GM19395 (cell line): ENCODE data around the gene ACAA2.
A peak's percentile ranks its signal among the peaks of the same experiment; 100 is the strongest.
"Not testable (repeated sequence)": the region's sequence is repeated elsewhere in the genome, so short reads cannot be mapped to it uniquely, and the experiment has no call there.

Experiments
- ATAC-seq: cut with Tn5 transposase; IDR thresholded peaks from one replicate; pipeline ENCODE4 v1.9.1; 2021; ENCODE audit warnings: mild to moderate bottlenecking, moderate library complexity; ENCODE audit not compliant: unreplicated experiment

The ACAA2 gene

GRCh38 chr18:49845629-49846360 lies 32.5 kb upstream of the ACAA2 start:
- ATAC-seq, result no peak

- no peak for ATAC-seq
These were observed 31.6 kb upstream of the ACAA2 start for GRCh38 chr18:49844903-49845302.

GRCh38 chr18:49843778-49844625 lies 30.7 kb upstream of the ACAA2 start:
- ATAC-seq, result no peak

GRCh38 chr18:49843131-49843530 lies 29.8 kb upstream of the ACAA2 start:
- no peak for ATAC-seq

- ATAC-seq, result no peak
These were observed 29.3 kb upstream of the ACAA2 start for GRCh38 chr18:49842656-49843055.

GRCh38 chr18:49841236-49842217 lies 28.2 kb upstream of the ACAA2 start:
- ATAC-seq, result no peak

- ATAC-seq, result no peak
These were observed 25.7 kb upstream of the ACAA2 start for GRCh38 chr18:49839012-49839411.

GRCh38 chr18:49838381-49838780 lies 25.0 kb upstream of the ACAA2 start:
- ATAC-seq, result no peak

DNA sequence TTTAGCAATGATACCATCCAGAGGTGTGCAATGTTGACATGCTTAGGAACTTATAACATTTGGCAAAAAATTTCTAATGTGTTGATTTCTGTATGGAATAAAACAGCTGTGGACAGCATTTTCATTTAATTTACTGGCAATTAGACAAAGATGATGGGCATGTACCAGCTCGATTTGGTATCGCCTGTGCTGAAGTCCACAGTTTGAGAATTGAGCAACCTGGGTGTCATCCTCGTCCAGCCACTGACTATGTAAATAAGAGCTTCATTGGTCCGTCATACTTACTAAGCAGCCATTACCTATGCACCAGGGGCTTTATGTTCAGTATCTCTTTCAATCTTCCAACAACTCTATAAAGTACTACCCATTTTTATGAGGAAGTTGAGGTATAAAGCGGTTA lies 24.6 kb upstream of the ACAA2 start:
- no peak for ATAC-seq

DNA sequence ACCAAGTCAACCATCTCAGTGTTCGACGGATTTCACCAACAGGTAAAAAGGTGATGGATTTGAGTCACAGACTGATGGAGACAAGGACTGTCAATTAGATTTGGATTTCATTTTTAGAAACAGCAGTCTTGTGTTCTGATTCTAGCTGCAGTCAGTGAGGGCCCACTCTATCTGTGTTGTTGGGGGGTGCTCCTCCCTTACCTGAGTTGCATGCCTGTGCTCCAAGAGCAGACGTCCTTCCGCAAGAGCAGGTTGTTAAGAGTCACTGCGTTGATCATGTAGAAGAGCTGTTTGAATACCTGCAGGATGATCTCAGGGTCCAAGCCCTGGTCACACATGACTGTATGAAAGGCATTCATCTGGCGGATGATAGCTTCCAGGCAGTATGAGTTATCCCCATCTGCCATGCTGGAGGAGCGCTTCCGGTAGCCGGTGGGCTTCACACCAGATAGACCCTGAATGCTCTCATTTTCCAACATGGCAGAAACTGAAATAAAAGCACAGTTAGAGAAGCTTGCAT lies 24.0 kb upstream of the ACAA2 start:
- not testable (repeated sequence) for ATAC-seq

DNA sequence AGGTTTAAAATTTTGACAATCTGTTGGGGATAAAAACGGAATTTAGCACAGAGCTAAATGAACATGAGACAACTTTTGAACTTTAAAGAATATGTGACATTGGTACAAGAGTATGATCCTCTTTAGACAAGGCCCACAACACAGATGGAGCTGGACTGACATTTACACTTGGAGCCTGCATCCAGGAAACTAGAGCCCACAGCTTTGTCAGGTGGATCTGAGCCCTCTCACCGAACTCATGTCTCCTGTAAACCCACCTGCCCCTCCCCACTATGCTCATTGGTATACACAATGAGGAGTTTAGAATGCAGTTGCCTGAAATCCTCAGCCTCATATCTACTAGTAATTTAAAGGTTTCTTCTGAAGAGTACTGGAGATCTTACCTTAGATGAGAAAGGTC lies 22.1 kb upstream of the ACAA2 start:
- no peak for ATAC-seq

DNA sequence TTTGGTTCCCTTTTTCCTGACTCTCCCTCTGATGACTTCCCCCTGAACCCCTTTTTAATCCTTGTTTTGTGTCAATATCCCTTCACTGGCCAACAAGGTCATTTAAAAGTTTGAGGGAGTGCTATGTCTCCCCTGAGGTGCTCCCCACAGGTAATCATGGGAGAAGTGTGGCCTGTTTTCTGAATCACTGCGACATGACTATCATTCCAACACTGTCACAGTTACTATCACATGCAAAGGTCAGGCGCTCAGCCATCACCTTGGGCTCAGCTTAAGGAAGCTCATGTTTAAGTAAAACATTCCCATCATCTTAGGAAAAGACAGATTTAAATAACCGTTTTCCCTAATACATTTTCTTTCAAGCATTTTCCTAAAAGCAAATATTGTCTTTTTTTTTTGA lies 20.9 kb upstream of the ACAA2 start:
- ATAC-seq, result no peak

- no peak for ATAC-seq
These were observed 20.5 kb upstream of the ACAA2 start for GRCh38 chr18:49833814-49834213.

DNA sequence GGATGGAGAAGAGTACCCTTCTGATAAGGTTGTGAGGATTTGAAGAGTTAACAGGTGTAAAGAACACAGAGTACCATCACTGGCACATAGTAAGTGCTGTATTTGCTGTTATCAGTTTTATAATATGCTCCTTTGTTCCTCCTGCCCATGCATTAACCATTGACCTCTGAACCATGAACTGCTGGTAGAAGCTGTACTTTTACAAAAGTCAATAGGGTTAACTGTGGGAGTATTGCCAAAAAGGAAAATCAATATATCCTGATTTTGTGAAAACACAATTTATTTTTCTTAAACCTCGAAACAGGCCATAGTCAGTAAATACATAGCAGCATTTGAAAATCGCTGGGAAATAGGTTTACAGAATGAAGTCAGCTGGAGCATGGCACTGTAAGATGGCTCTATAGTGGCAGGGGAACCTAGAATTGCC lies 18.9 kb upstream of the ACAA2 start:
- no peak for ATAC-seq

DNA sequence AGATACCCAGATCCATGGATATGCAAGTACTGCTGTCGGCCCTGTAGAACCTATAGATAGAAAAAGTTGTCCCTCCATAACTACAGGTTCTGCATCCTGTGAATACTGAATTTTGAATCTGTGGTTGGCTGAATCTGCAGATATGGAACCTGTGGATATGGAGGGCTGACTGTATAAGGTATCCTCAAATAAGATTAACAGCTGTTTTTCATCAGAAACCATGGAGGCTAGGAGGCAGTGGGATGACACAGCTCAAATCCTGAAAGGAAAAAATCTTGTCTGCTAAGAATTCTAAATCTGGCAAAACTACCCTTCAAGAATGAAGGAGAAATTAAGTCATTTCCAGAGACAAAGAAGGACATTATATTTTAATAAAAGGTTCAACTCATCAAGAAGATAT lies 14.7 kb upstream of the ACAA2 start:
- no peak for ATAC-seq

DNA sequence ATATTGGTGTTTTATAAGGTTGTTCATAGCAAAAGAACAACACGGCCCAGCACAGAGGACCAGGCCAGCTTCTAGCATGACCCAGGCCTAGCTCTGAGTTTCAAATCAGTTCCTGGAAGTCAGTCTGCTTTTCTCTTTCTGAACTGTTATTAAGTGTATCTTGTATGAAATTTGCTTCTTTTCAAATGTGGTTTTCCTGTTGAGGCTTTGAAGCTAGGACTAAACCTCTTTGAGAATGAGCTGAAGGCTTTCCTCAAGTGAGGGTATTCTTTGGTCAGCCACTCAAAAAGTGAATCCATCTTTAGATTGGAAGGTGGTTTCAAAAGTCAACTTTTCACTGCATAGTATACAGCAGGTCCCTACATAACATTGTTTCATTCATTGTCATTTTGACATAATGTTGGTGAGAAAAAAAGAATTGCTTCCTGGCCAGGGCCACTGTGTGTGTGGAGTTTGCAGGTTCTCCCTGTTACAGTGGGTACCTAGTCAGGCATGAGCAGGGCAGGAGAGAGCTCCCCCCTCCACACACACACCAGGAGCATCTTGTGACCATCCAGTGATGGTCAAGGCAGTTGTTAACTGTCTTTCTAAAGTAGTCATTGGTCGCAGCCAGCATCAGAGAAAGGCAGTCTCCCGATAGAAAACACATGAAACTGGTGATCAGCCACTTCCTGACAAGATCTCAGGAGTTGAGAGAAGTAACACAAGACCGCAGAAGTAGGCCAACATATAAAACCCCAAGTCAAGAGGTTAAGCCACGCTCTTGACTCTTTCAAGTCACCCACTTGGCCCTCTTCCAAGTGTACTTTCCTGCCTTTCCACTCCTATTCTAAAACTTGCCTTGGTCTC lies 6.7 kb upstream of the ACAA2 start:
- ATAC-seq, result peak; percentile 83

- no peak for ATAC-seq
These were observed 5.8 kb upstream of the ACAA2 start for GRCh38 chr18:49819071-49819662.

DNA sequence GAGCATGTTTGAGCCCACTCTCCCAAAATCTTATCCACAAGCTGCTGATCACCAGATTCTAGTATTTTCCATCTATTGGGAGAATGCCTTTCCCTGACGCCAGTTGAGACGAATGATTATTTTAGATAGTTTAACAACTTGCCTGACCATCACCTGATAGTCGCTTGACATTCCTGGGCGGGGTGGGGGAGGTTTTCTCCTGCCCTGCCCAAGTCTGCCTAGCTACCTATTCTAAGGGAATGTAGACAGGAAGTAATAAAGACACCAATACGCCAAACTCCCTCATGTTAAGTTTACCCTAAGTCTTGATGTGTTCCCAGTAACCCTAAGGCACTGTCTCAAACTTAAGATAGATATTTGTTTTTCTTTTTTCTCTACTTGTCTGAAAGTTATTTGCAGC lies 4.6 kb upstream of the ACAA2 start:
- ATAC-seq, result no peak

DNA sequence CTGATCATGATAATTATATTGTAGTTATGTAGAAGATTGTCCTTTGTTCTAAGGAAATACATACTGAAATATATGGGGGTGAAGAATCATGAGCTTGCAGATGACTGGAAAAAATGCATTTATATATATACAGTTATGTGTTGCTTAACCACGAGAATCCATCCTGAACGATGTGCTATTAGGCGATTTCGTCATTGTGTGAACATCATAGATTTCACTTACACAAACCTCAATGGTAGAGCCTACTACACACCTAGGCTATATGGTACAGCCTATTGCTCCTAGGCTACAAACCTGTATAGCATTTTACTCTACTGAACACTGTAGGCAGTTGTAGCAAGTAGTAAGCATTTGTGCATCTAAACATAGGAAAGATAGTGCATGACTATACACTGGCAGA lies 2.6 kb upstream of the ACAA2 start:
- ATAC-seq, result no peak

- ATAC-seq, result peak; percentile 35
These were observed 790 bp upstream of the ACAA2 start for GRCh38 chr18:49814147-49814499.
